ENCODE data around the gene THSD7A. TPM values are rescaled to one million over a fixed set of nuclear protein-coding genes. Genes with fewer than 3 reads are reported as not detected.

Gene THSD7A
- total and polyA plus RNA-seq, 2 donors = 4.5 to 30.8 TPM

DNA sequence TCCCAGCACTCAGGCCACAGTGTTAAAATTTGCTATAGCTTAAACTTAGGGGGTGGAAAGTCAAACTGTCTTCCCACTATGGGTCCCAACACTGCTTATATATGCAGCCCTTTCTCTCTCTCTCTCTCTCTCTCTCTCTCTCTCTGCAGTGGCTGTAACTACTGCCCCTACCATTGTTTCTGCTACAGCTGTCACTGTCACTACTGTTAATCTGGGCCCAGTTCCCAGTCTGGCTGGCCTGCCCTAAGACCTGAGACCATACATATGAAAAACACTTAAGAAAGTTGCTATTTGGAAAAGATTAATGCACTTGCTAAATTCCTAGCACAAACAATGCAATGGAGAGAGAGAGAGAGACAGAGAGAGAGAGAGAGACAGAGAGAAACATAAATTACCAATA is 78.6 kb downstream of the THSD7A start:
- H3K4me1 ChIP-seq (ENCODE audit: insufficient read depth) = no peaks in the 10 kb centered on the region
- no peaks in the 10 kb centered on the region for H3K36me3 ChIP-seq (ENCODE audit: insufficient read depth)
- no peak for DNase-seq (ENCODE audit: extremely low spot score)
- no peak overlapping the region for H3K27ac ChIP-seq (ENCODE audit: low read depth)
- H3K4me3 ChIP-seq (ENCODE audit: low read depth, low read length) = no peak overlapping the region

DNA sequence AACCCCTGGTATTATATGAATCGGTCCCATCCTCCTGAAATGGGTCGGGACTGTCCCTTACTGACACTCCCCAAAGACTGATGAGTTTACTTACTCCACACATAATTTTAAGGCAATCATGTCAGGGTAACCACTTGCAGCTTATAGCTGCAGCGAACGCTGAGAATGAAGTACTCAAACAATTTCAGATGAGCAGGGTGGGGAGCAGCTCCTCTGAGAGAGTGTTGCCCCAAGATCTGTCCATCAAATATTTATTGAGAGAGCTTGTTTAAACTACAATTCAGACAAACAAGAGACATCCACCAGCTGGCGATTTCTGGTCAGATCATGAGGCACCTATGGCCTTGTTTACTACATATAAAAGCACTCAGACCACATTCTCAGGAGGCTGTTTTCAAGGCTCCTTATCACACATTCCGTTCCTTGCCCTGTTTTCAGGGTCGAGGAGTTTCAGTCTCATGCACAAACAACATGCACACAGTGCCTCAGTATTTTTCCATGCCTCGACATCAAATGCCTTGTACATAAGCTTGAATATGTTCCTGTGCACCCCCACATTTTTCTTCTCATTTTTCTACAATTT is 80.1 kb downstream of the THSD7A start:
- no peak overlapping the region for H3K27ac ChIP-seq (ENCODE audit: low read depth)
- no peaks in the 10 kb centered on the region for H3K4me1 ChIP-seq (ENCODE audit: insufficient read depth)
- DNase-seq (ENCODE audit: extremely low spot score) = no peak
- no peaks in the 10 kb centered on the region for H3K36me3 ChIP-seq (ENCODE audit: insufficient read depth)
- WGBS = 77% methylated on average over 8 of the region's 8 CpGs
- no peak overlapping the region for H3K4me3 ChIP-seq (ENCODE audit: low read depth, low read length)

DNA sequence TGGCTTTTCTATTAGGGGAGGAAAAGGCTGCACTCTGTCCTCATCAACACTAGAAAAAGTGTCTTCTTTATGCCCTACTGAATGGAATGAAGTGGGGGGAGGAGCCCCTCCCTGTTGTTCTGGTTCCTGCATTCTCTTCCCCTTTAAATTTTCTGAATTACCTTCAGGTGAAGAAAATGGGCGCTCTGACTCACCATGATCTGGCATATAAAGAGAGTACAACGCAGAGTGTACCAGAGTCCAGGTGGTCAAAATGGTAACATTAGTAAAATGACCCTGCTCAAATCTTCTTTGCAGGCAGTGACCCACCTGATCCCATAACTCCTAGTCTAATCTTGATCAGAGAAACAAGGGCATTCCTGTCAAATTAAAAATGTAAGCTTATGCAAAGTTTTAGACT is 80.7 kb downstream of the THSD7A start:
- DNase-seq (ENCODE audit: extremely low spot score) = no peak
- 90% methylated on average over 2 of the region's 2 CpGs for WGBS
- H3K36me3 ChIP-seq (ENCODE audit: insufficient read depth) = no peaks in the 10 kb centered on the region
- H3K4me3 ChIP-seq (ENCODE audit: low read depth, low read length) = no peak overlapping the region
- no peak overlapping the region for H3K27ac ChIP-seq (ENCODE audit: low read depth)
- no peaks in the 10 kb centered on the region for H3K4me1 ChIP-seq (ENCODE audit: insufficient read depth)

DNA sequence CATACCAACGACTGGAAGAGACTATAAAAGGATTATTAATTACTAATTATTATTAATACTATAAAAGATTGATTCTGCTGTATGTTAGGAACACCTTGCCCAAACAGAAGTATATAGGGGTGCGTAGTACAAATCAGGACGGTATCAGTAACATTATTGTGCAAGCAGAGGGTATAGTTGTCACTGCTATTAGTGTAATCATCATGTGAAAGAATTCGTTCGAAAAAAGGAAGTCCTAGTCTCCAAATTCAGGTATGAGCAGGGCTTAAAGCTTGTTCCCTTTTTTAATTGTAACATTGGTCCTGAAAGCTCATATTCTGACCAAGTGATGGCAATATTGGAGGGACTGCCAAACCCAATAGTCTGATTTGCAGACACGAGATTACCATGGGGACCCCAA is 81.8 kb downstream of the THSD7A start:
- no peak overlapping the region for H3K27ac ChIP-seq (ENCODE audit: low read depth)
- H3K36me3 ChIP-seq (ENCODE audit: insufficient read depth) = no peaks in the 10 kb centered on the region
- H3K4me1 ChIP-seq (ENCODE audit: insufficient read depth) = no peaks in the 10 kb centered on the region
- 85% methylated on average over 6 of the region's 6 CpGs for WGBS
- no peak for DNase-seq (ENCODE audit: extremely low spot score)
- H3K4me3 ChIP-seq (ENCODE audit: low read depth, low read length) = no peak overlapping the region

- WGBS = 78% methylated on average over 4 of the region's 4 CpGs
- Histone ChIP-seq H3K4me1 (ENCODE audit: insufficient read depth) (no peaks in the 10 kb centered on the region), H3K27ac (ENCODE audit: low read depth) (no peak overlapping the region), H3K36me3 (ENCODE audit: insufficient read depth) (no peaks in the 10 kb centered on the region), H3K4me3 (ENCODE audit: low read depth, low read length) (no peak overlapping the region)
- DNase-seq (ENCODE audit: extremely low spot score) = no peak
Observed at GRCh38 chr7:11749629-11750028, 82.4 kb downstream of the THSD7A start.

DNA sequence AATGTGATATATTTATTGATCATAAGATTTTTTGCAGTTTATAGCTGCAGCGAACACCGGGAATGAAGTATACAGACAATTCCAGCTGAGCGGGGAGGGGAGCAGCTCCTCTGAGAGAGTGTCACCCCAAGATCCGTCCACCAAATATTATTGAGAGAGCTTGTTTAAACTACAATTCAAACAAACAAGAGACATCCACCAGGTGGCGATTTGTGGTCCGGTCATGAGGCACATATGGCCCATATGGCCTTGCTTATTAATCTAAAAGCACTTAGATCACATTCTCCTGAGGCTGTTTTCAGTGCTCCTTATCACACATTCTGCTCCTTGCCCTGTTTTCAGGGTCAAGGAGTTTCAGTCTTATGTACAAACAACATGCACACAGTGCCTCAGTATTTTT is 83.1 kb downstream of the THSD7A start:
- Histone ChIP-seq H3K4me1 (ENCODE audit: insufficient read depth) (no peaks in the 10 kb centered on the region), H3K4me3 (ENCODE audit: low read depth, low read length) (no peak overlapping the region), H3K36me3 (ENCODE audit: insufficient read depth) (no peaks in the 10 kb centered on the region), H3K27ac (ENCODE audit: low read depth) (no peak overlapping the region)
- WGBS = 71% methylated on average over 6 of the region's 6 CpGs
- no peak for DNase-seq (ENCODE audit: extremely low spot score)

DNA sequence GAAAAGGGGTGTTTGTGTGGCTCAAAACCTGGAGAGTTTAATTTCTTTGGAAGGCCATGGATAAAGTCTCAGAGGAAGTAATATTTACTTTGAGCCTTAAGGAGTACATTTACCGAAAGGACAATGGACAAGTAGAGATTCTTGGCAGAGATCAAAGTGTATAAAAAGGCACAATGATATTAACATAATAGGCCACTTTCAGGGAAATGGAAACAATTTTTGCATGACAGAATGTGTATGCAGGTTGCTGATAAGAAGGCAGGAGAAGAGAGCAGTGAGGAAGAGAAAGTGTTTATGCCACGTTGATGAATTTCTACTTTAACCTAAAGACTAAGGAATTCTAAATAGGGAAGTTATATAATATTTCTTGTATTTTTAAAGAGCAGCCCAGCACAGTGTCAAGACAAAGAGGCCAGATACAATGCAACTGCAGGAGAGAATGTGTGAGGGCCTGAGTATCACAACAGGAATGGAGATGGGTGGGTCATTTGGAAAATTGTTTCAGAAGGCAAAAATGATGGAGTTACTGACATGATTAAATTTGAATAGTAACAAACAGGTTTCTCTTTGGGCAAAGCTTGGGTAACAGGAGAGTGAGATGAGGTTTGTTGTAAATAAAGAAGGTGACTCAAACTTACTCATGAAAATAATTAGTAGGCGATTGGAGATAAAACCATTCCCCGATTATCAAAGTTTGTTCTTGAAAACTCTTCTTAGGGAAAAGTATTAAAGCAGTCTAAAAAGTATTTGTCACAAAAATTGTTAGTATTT is 84.1 kb downstream of the THSD7A start:
- Histone ChIP-seq H3K4me1 (ENCODE audit: insufficient read depth) (no peaks in the 10 kb centered on the region), H3K27ac (ENCODE audit: low read depth) (no peak overlapping the region), H3K4me3 (ENCODE audit: low read depth, low read length) (no peak overlapping the region), H3K36me3 (ENCODE audit: insufficient read depth) (no peaks in the 10 kb centered on the region)
- WGBS = 85% methylated on average over 4 of the region's 4 CpGs
- DNase-seq (ENCODE audit: extremely low spot score) = no peak

DNA sequence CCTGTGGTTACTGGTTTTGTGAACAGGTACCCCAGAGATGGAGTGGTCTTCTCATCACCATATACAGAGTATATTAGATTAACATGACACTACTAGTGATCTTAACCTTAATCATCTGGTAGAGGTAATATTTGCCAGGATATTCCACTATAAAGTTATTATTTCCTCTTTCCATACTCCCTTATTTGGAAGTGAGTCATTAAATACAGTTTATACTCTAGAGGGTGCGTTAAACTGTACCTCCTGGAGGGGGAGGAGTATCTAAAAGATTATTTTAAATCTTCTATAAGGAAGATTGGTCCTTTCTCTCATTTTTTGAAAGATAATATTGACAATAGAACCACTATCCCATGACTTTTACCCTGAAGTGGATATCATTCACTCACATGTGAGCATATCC is 85.4 kb downstream of the THSD7A start:
- no peaks in the 10 kb centered on the region for H3K36me3 ChIP-seq (ENCODE audit: insufficient read depth)
- H3K27ac ChIP-seq (ENCODE audit: low read depth) = no peak overlapping the region
- 96% methylated on average over 1 of the region's 1 CpG for WGBS
- DNase-seq (ENCODE audit: extremely low spot score) = no peak
- H3K4me1 ChIP-seq (ENCODE audit: insufficient read depth) = no peaks in the 10 kb centered on the region
- no peak overlapping the region for H3K4me3 ChIP-seq (ENCODE audit: low read depth, low read length)

GRCh38 chr7:11743548-11743947 is 88.5 kb downstream of the THSD7A start:
- no peak overlapping the region for H3K4me3 ChIP-seq (ENCODE audit: low read depth, low read length)
- no peaks in the 10 kb centered on the region for H3K36me3 ChIP-seq (ENCODE audit: insufficient read depth)

DNA sequence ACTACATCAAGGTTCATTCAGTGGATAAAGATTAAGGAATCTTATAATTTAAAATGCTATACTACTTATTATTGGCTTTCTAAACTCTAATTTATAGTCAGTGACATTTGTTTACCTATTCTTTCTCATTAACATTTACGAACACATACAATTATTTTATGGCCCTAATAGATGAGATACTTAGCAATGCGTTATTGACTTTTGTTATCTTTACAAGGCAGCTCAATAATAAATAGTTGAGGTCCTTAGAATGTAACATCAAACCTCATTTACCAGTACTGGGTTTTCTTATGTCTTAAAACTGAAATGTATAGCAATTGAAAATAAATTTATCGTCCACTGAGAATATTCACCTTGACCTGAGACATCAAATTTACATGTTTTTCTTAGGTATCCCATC is 89.0 kb downstream of the THSD7A start:
- DNase-seq (ENCODE audit: extremely low spot score) = no peak
- Histone ChIP-seq H3K27ac (ENCODE audit: low read depth) (no peak overlapping the region), H3K4me1 (ENCODE audit: insufficient read depth) (no peaks in the 10 kb centered on the region), H3K4me3 (ENCODE audit: low read depth, low read length) (no peak overlapping the region), H3K36me3 (ENCODE audit: insufficient read depth) (no peaks in the 10 kb centered on the region)
- 62% methylated on average over 3 of the region's 3 CpGs for WGBS

More at GRCh38 chr7:11743548-11743947, 88.5 kb downstream of the THSD7A start:
- Histone ChIP-seq H3K27ac (ENCODE audit: low read depth) (no peak overlapping the region), H3K4me1 (ENCODE audit: insufficient read depth) (no peaks in the 10 kb centered on the region)
- WGBS = 95% methylated on average over 1 of the region's 1 CpG
- no peak for DNase-seq (ENCODE audit: extremely low spot score)

- 7% methylated on average over 1 of the region's 1 CpG for WGBS
- H3K27ac ChIP-seq (ENCODE audit: low read depth) = no peak overlapping the region
- no peaks in the 10 kb centered on the region for H3K4me1 ChIP-seq (ENCODE audit: insufficient read depth)
- no peaks in the 10 kb centered on the region for H3K36me3 ChIP-seq (ENCODE audit: insufficient read depth)
- no peak overlapping the region for H3K4me3 ChIP-seq (ENCODE audit: low read depth, low read length)
- DNase-seq (ENCODE audit: extremely low spot score) = no peak
Observed at GRCh38 chr7:11742496-11742895, 89.5 kb downstream of the THSD7A start.

DNA sequence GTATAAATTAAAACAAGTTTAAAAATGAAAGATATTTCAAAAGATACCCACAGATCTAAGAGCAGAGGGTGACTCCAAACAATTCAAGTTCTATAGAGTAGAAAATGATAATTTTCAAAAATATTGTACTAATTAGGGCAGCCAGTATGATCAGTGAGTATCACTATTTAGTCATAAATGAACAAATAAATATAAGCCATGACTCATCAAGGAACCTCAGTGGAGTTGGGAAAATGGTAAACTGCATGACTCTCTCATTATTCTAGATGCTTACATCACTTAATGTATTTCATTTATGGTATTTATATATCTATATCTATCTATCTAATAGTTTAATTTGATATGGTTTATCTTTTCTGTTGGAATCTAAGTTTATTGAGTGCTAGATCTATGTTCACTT is 94.3 kb downstream of the THSD7A start:
- DNase-seq (ENCODE audit: extremely low spot score) = no peak
- no peaks in the 10 kb centered on the region for H3K36me3 ChIP-seq (ENCODE audit: insufficient read depth)
- no peak overlapping the region for H3K27ac ChIP-seq (ENCODE audit: low read depth)
- H3K4me1 ChIP-seq (ENCODE audit: insufficient read depth) = no peaks in the 10 kb centered on the region
- H3K4me3 ChIP-seq (ENCODE audit: low read depth, low read length) = no peak overlapping the region

- H3K4me1 ChIP-seq (ENCODE audit: insufficient read depth) = no peaks in the 10 kb centered on the region
- no peak overlapping the region for H3K27ac ChIP-seq (ENCODE audit: low read depth)
- H3K36me3 ChIP-seq (ENCODE audit: insufficient read depth) = no peaks in the 10 kb centered on the region
- 74% methylated on average over 4 of the region's 4 CpGs for WGBS
- H3K4me3 ChIP-seq (ENCODE audit: low read depth, low read length) = no peak overlapping the region
- DNase-seq (ENCODE audit: extremely low spot score) = no peak
Observed at GRCh38 chr7:11732207-11732606, 99.8 kb downstream of the THSD7A start.

GRCh38 chr7:11730725-11731124 is 101.3 kb downstream of the THSD7A start:
- Histone ChIP-seq H3K36me3 (ENCODE audit: insufficient read depth) (no peaks in the 10 kb centered on the region), H3K4me1 (ENCODE audit: insufficient read depth) (no peaks in the 10 kb centered on the region), H3K4me3 (ENCODE audit: low read depth, low read length) (no peak overlapping the region), H3K27ac (ENCODE audit: low read depth) (no peak overlapping the region)
- 96% methylated on average over 1 of the region's 1 CpG for WGBS
- DNase-seq (ENCODE audit: extremely low spot score) = no peak

Measured in urinary bladder (tissue), 4 donors.